GM18502 (cell line): ENCODE results near the gene SH3PXD2A.

Experiments
- ATAC-seq: cut with Tn5 transposase; IDR thresholded peaks from one replicate; pipeline ENCODE4 v1.9.1; 2021; ENCODE audit warnings: mild to moderate bottlenecking; ENCODE audit not compliant: unreplicated experiment, poor library complexity

Gene SH3PXD2A

DNA sequence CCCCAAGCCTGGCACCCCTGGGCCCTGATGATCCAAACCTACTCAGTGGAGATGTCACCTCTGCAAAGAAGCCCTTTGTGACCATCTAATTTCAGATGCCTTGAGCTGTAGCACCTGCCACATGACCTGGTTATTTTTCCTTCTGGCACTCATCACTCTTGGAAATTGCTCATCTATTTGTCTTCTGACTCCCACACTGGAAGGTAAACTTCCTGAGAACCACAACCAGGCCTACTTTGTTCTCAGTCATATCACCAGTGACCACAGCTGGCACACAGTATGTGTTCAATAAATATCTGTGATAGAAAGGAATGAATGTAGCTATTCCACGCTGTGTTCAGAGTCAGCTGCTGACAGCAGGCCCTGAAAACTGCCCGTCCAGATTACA is 97.1 kb downstream of the SH3PXD2A start:
- ATAC-seq: no peak

DNA sequence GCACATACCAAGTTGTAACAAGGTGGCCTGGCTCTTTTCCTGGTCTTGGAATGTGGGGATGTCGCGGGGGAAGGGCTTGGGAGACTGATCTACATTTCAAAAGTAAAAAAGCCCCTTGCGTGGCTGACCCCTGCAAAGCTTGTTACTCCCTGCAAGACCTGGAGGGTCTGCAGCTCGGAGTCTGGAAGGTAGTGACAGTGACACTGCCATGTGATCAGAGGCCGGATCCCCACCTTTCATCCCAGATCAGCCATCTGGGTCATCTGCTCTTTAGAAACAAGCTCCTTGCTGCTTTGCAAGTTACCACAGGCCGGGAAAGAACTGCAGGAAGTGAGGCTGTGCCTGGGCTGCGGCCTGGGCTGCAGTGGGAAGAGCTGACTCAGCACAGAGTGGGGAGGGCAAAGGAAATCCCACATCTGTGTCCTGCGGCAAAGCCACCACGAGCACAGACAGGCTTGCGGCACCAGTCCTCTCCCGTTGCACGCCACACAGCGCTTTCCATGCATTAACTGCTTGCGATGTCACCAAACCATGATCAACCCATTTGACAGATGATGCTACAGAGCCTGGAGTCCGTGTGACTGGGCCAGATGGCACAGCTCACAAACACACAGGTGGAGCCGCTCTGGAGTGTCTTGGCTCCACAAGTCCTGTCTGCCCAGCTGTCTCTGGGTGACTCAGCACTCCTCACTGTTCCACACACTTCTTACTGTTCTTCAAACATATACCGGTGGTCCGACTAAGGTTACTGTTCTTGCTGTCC is 97.7 kb downstream of the SH3PXD2A start:
- no peak for ATAC-seq

DNA sequence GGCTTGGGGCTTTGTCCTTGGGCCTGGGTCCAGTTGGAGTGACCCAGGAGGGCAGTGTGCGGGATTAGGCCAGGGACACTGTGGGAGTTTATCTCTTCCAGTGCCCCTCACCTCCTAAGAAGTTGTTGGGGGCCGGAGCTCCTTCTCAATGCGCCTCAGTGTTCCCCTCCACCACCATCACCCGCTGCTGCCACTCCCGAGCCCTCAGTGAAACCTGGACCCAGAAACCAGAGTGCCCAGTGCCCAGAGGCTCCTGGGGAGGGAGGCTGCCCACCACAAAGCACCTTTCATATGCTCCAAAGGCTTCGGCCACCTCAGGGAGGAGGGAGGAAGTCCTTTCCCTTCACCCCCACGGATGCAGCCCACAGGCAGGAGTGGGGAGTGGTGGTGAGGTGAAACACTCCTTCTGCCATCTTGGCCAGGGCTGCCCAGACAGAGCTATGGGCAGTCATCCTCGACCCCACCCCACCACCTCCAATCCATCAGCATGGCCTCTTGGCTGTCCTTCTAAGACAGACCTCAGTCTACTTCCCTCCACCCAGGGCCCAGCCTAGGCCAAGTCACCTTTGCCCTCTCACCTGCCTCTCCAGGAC is 99.0 kb downstream of the SH3PXD2A start:
- ATAC-seq: no peak

DNA sequence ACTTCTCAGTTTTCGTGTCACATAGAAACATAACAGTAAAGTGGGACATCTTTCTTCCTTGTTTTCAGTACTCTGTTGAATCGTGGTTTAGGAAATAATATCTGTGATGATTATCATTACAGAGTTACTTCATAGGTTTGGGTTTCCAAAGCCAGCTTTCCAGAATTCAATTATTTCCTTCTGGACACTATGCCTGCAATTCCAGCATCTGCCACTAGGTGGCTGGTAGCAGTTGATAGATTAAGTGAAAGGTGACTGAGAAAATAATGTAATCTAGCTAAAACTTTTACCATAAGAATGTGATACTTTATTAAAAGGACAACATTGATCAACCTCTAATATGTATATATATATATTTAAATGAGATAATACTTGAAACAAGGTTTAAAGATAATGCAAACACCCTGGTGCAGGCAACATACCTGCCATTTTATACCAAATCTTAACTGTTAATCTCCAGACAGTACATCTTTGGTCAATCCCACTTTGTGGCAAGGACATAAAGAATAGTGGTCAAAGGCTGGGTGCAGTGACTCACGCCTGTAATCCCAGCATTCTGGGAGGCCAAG is 102.6 kb downstream of the SH3PXD2A start:
- no peak for ATAC-seq

DNA sequence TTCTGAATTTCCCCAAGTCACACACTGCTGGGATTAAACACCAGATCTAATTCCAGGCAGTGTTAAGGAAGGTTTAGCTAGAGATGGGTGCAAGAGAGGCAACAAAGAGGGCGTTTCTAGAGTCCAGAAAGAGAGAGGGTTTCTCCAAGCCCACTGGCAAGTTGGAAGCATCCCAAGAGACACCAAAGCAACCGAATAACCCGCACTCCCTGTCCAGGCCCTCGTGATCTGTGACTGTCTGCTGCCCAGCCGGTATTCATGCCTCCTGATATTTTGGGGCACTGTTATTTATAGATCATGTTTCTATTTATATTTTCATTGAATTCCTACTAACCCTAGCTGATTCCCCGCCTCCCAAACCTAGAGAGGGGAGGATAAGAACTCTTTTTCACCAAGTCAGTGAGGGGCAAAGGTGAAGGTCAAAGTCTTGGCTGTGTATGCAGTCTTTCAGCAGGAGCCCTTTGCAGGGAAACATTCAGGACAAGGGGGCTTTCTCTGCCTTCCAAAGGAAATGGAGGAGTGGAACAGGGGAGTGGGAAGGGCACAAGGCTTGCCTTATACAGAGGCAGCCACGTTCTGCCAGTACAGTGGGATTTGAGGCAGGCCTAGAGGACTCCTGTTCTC is 103.6 kb downstream of the SH3PXD2A start:
- ATAC-seq: no peak

DNA sequence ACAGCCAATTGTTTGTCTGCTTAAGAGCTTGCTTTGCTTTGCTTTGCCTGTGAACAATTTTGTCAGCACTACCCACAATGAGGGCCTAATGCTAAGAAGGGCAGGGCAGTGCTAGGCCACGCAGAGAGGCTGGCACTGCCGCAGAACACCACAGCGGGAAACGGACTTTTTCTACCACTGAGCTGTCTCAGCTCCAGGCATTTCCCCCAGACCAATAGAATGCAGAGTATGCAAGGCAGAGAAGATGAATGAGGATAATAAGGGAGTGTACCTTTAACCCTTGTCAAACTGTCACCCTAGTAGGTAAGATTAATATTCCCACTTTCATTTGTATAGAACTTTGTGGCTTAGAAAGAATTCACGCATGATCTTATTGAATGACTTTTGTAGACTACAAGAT is 104.5 kb downstream of the SH3PXD2A start:
- no peak for ATAC-seq

DNA sequence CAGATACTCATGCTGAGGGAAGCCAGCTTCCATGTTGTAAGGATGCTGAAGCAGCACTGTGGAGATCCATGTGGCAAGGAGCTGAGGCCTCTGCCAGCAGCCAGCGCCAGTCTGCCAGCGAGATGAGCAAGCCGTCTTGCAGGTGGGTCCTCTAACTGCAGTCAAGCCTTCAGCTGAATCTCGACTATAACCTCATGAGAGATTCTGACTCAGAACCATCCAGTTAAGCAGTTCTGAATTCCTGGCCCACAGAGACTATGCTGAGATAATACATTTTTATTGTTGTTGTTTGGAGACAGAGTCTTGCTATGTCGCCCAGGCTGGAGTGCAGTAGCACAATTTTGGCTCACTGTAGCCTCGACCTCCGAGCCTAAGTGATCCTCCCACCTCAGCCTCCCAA is 105.6 kb downstream of the SH3PXD2A start:
- ATAC-seq: no peak

DNA sequence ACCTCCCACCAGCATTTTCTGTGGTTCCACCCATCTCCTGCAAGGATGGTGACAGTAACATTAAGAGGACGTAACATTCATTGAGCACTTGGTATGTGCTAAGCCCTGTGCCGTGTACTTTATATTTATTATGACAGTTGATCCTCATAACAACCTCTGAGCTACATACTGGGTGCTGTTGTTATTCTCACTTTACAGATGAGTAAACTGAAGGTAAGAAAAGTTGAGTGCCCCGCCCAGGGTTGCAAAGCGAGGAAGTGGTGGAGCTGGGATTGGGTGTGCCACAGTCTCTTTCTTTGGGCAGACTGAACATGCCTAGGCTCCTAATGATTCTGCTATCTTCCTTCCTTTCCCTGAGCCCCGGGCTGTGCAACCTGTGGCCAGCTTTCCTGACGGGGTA is 107.4 kb downstream of the SH3PXD2A start:
- ATAC-seq: no peak

DNA sequence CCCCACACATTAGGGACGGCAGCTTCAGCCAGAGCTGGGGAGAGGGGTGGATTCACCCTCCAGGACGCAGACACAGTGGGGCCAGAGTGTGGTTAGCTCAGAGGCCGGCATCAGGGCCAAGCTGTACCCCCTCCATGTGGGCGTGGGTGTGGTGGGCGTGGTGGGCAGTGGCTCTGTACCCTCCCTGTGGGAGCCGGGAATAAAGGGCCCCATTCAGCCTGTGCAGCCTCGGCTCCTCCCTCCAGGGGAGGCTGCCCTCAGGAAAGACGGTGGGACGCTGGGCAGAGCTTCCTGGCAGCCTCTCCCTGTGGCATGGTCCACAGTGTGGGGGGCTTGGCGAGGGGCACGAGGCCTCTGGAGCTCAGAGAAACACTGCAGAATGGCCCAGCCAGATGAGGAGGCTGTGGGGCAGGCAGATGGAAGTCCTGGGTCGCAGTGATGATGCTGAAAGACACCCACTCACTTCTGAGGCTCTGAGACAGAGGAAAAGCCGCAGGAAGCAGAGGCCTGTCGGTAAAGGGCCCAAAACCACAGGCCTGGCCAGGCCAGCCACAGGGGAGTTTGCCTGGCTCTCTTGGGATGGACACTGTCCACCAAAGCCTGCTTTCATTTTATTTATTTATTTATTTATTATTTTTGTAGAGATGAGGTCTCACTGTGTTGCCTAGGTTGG is 108.0 kb downstream of the SH3PXD2A start:
- ATAC-seq: no peak

DNA sequence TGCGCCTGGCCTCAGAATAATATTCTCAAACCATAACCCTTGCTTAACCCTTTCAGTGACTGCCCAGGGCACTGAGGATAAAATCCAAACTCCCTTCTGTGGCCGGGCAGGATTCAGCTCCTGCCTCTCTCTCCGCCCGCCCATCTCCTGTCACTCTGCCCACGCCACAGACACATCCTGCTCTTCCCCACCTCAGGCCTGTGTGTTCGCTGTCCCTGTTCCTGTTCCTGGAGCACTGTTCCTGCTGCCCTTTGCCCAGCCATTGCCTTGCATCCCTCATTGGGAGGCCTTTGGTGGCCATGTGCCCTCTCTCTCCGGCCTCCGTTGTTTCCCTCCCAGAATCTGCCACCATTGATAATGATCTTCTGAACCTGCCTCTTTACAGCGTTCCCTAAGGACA is 108.8 kb downstream of the SH3PXD2A start:
- no peak for ATAC-seq

DNA sequence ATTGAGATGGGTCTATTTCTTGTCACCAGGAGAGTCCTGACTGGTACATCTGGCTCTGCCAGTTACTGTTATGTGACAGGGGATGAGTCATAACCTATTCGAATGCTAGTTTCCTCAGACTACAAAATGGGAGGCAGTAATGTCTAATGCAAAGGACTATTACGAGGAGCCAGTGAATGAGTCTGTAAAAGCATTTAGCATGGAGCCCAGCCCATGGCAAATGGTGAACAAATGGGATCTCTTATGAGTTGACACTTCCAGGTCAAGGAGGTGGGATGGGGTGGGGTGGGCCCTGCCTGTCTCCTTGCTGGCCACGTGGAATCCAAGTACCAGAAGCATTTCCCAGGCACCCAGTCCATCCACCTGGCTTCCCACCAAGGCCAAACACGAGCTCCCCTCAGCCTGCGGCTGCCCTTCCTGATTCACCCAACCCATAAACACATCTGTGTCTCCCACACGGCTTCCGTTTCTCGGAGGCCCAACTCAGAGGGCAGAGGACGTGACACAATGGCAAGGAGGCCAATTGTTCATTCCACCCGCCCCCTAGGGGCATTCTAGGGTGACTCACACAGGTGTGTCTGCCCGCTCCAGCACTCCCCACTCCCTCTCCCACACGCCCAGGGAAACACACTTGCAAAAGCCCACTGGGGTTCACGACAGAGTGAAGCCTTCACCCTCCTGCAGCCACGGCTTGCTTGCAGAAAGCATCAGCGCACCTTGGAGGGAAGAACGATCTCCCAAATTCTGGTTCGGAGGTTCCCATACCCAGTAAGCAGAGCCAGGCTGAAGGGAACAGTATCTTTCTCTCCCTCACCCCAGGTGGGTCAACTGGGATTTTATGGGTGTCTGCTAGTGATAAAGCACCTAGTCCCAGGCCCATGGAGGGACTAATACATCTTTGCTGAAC is 109.8 kb downstream of the SH3PXD2A start:
- peak; percentile 37 for ATAC-seq

DNA sequence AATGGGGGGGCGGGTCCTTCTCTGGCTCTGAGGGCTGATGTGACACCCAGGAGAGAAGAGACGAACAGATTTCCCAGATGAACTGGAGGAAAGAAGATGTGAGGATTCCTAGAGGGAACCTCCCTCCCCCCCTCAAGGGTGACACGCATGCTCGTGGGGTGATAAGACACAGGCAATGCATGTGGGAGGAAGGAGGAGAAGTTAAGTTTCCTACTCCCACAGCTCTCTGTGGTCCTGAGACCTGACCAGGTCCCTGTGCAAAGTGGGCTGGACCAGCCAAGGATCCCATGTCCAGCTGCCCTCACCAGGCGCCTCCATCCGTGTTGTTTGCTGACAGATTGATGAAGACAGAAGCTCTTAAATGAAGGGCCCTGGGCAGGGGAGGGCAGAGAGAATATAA is 112.6 kb downstream of the SH3PXD2A start:
- ATAC-seq: no peak

DNA sequence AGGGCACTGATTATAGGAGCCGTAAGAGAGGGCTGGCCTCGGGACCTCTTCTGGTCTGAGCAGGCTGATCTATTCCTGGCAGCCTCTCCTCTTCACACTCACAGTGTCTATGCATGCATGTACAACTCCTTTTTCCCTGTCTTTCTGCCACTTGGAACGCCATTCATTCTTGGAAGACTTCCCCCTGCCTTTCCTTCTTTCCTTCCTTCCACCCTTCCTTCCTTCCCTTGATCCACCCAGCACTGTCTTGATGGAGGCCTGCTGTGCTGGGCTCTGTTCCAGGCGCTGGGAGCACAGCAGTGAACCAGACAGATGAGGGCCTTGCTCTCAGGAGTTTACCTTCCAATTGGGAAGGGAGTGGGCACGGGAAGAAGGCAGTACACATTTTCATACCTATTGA is 114.8 kb downstream of the SH3PXD2A start:
- no peak for ATAC-seq

DNA sequence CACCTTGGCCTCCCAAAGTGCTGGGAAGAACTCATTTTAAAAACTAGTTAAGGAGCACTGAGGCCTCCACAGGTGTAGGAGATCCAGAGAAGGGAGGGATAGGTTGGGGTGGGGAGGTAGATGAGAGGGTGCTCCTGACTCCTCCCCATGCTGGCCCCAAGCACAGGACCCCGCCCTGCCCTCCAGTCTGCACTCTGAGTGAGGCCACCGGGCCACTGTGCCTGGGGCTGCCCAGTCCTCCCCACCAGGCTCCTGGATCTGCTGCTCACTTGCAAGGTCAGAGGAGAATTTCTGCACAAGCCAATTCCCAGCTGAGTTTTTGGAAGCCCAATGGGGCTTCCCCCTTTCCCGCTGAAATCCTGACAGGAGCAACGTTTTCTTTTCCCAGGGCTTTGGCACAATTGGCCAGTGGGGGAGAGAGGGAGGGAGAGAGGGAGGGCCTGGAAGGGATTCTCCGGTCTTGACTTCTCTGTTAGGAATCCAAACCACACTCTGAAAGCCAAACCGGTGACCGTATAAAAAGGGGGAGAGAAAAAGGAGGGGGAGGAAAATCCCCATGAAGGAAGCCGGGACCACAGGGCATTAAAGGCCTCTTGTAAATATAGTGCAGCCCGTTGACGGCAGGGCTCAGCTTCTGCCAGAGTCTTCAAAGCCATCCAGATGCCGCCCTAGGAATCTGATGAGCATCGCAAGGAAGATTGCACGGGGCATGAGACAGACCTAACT is 116.2 kb downstream of the SH3PXD2A start:
- ATAC-seq: no peak

DNA sequence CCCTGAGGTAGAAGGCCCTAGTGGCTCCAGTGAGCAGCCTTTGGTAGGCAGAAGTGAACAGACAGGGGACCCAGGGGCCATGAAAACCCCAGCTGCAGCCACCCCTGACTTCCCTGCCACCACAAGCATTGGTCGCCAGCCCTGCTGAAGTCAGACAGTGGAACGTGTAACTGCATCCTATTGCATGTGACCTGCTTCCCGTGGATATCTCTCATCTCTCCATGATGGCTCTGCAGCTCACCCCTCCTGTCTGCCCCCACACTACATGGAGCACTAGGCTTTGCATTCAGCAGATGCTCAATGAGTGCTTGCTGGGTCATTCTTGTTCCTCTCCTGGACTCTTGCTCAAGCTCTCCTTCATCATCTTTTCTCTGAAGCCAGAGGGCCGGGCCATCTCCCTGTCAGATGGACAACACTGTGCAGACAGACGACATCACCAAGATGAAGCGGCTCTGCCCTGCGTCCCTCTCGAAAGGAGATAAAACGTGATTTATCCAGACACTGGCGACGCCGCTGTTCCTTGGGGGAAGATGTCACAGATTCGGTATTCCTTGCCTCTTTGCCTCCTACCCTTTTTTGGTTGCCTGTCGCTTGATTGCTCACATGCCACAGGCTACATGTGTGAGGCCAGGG is 117.5 kb downstream of the SH3PXD2A start:
- ATAC-seq: no peak

DNA sequence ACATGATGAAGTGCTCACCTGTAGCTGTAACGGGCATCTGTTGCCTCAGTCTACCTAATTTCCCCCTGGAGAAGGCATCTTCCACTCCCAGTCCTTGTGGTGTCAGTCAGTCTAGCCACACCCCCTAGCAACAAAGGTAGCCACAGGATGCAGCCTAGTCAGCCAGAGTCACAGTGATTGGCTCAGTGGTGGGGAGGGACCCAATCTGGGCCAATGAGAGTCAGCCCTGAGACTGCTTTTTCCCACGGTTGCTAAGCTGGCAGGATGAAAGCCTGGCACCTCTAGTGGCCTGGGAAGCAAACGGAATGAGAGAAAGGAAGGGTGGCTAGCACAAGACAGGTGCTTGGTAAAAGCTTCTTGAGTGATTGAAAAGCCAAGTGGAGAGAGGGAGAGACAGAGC is 118.6 kb downstream of the SH3PXD2A start:
- ATAC-seq: peak; percentile 64

DNA sequence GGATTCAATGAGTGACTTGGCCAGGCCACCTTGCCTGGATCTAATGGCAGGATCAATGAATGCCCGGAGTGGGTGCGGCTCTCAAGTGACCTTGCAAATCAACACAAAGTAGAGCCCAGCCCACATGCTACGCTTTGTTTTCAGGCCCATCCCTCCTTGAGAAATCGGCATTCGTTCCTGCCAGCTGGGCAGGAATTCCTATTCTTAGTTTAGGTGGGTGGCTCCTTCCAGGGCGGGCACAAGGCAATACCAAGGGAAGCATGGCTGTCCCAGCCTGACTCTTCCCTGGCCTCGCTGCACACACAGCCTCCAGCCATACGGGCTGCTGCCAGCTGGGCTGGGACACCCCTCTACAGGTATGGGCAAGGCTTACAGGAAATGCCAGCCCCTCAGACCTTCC is 119.3 kb downstream of the SH3PXD2A start:
- ATAC-seq: no peak

DNA sequence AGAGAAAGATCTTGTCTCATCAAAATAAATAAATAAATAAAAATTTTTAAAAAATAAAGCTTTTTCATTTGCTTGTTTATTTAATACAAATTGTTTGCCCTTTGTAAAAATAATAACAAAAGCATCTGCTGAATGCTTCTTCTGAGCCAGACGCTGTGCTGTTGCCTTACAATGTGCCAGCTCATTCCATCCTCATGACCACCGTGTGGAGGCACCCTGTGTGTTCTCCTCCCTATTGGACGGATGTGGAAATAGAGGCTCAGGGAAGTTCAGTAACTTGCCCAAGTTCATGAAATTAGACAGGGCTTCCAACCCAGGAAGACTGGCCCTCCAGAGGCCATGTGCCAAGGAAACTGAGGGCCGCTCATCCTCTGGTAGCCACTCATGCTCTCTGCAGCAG is 120.6 kb downstream of the SH3PXD2A start:
- ATAC-seq: no peak

DNA sequence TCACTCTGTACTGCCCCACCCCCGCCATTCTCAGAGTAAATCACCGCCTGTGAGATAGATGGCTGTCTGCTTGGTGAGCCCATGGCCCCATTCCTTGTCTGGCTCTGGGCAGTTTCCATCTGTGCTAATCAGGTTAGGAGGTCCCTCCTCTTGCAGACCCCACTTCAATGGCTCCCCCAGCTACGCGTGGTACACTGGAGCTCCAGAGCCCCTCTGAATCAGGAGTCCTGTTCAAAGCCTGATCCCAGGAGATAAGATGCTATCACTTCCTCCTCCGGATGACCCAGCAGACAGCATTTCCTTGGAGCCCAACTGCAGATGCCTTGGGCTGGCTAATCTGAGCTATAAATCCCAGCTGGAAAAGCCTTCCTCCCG is 122.3 kb downstream of the SH3PXD2A start:
- no peak for ATAC-seq
